Measurements from ENCODE around the gene DNAJC27.

- TF ChIP-seq GATA2 (IDR thresholded peaks at IDR 0.05; ENCODE audit: low read depth, low read length) = no peak
- TF ChIP-seq GATA3 (IDR thresholded peaks at IDR 0.05; ENCODE audit: low read depth, low read length) = no peak
Observed at GRCh38 chr2:24906466-24906865, 65.3 kb downstream of the DNAJC27 start.
